ENCODE measurements around the gene SP2. TPM values are rescaled to one million over a fixed set of nuclear protein-coding genes. Genes with fewer than 3 reads are reported as not detected.

Gene SP2
- total and polyA plus RNA-seq, 2 donors (not counting 1 experiment from before 2014, with no cell fraction given): 1.5 to 2.6 TPM

DNA sequence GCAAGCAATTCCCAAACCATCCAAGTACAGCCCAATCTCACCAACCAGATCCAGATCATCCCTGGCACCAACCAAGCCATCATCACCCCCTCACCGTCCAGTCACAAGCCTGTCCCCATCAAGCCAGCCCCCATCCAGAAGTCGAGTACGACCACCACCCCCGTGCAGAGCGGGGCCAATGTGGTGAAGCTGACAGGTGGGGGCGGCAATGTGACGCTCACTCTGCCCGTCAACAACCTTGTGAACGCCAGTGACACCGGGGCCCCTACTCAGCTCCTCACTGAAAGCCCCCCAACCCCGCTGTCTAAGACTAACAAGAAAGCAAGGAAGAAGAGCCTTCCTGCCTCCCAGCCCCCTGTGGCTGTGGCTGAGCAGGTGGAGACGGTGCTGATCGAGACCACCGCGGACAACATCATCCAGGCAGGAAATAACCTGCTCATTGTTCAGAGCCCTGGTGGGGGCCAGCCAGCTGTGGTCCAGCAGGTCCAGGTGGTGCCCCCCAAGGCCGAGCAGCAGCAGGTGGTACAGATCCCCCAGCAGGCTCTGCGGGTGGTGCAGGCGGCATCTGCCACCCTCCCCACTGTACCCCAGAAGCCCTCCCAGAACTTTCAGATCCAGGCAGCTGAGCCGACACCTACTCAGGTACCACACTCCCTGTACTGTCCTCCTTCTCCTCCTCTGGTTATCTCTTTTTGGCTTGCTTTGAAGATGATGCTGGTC, 20.6 kb downstream of the SP2 start:
- Histone ChIP-seq H3K9ac (ENCODE audit: insufficient read depth, low read length) (no peak overlapping the region), H3K9me3 (ENCODE audit: control insufficient read depth, insufficient read depth, low read depth, low read length) (no peaks in the 10 kb centered on the region), H3K36me3 (ENCODE audit: control insufficient read depth, insufficient read depth, low read length) (peaks cover 3% of the 10 kb centered on the region), H3K27ac (ENCODE audit: insufficient read depth, low read length) (no peak overlapping the region), H3K27me3 (ENCODE audit: control insufficient read depth, insufficient read depth, low read length) (no peaks in the 10 kb centered on the region), H3K79me2 (ENCODE audit: control insufficient read depth, insufficient read depth, low read length) (no peaks in the 10 kb centered on the region), H4K20me1 (ENCODE audit: control insufficient read depth, extremely low read depth, insufficient read depth, low read length) (no peaks in the 10 kb centered on the region), H3K4me3 (replicated peaks in 1 of 4; ENCODE audit: control extremely low read depth in 1 of 4, insufficient read depth in 1 of 4, low read depth in 3 of 4, low read length in 4 of 4) (no peak overlapping the region), H3K4me1 (ENCODE audit: control insufficient read depth, extremely low read depth, insufficient read depth, low read length) (no peaks in the 10 kb centered on the region), H2AFZ (ENCODE audit: low read length) (no peak overlapping the region), H3K4me2 (ENCODE audit: extremely low read depth, insufficient read depth, low read length) (no peak overlapping the region)
- no peak for DNase-seq (ENCODE audit: low read depth in 2 of 2)
- TF ChIP-seq EZH2 (IDR thresholded peaks at IDR 0.05; ENCODE audit: low read length, missing control alignments): no peak
- TF ChIP-seq, protein P1, sequence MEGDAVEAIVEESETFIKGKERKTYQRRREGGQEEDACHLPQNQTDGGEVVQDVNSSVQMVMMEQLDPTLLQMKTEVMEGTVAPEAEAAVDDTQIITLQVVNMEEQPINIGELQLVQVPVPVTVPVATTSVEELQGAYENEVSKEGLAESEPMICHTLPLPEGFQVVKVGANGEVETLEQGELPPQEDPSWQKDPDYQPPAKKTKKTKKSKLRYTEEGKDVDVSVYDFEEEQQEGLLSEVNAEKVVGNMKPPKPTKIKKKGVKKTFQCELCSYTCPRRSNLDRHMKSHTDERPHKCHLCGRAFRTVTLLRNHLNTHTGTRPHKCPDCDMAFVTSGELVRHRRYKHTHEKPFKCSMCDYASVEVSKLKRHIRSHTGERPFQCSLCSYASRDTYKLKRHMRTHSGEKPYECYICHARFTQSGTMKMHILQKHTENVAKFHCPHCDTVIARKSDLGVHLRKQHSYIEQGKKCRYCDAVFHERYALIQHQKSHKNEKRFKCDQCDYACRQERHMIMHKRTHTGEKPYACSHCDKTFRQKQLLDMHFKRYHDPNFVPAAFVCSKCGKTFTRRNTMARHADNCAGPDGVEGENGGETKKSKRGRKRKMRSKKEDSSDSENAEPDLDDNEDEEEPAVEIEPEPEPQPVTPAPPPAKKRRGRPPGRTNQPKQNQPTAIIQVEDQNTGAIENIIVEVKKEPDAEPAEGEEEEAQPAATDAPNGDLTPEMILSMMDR (conservative IDR thresholded peaks at IDR 0.05 in 1 of 2, IDR thresholded peaks at IDR 0.05 in 1 of 2; ENCODE audit: low read depth in 1 of 2, low read length in 2 of 2): no peak

DNA sequence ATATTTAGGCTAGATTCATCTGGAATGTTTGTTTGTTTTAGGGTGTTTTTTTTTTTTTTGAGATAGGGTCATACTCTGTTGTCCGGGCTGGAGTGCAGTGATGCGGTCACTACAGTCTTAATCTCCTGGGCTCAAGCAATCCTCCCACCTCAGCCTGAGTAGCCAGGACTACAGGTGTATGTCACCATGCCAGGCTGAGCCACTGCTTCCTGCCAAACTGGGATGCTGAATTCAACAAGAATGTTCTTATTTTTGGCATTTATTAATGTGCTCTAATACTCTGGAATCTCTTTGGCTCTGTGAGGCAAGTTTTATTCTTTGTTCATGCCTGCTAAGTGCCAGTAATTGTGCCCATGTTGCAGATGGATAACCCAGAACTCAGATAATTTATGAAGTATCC, 21.5 kb downstream of the SP2 start:
- no peaks in the 10 kb centered on the region for H3K27me3 ChIP-seq (ENCODE audit: control insufficient read depth, insufficient read depth, low read length)
- H3K4me3 ChIP-seq (replicated peaks in 1 of 4; ENCODE audit: control extremely low read depth in 1 of 4, insufficient read depth in 1 of 4, low read depth in 3 of 4, low read length in 4 of 4): no peak overlapping the region
- H3K36me3 ChIP-seq (ENCODE audit: control insufficient read depth, insufficient read depth, low read length): peaks cover 3% of the 10 kb centered on the region
- no peaks in the 10 kb centered on the region for H3K79me2 ChIP-seq (ENCODE audit: control insufficient read depth, insufficient read depth, low read length)
- no peak overlapping the region for H3K27ac ChIP-seq (ENCODE audit: insufficient read depth, low read length)
- H3K4me1 ChIP-seq (ENCODE audit: control insufficient read depth, extremely low read depth, insufficient read depth, low read length): no peaks in the 10 kb centered on the region
- no peak for TF ChIP-seq EZH2 (IDR thresholded peaks at IDR 0.05; ENCODE audit: low read length, missing control alignments)
- TF ChIP-seq, protein P1 (conservative IDR thresholded peaks at IDR 0.05 in 1 of 2, IDR thresholded peaks at IDR 0.05 in 1 of 2; ENCODE audit: low read depth in 1 of 2, low read length in 2 of 2): no peak
- H2AFZ ChIP-seq (ENCODE audit: low read length): no peak overlapping the region
- H3K4me2 ChIP-seq (ENCODE audit: extremely low read depth, insufficient read depth, low read length): no peak overlapping the region
- DNase-seq (ENCODE audit: low read depth in 2 of 2): no peak
- H3K9me3 ChIP-seq (ENCODE audit: control insufficient read depth, insufficient read depth, low read depth, low read length): no peaks in the 10 kb centered on the region
- no peaks in the 10 kb centered on the region for H4K20me1 ChIP-seq (ENCODE audit: control insufficient read depth, extremely low read depth, insufficient read depth, low read length)
- no peak overlapping the region for H3K9ac ChIP-seq (ENCODE audit: insufficient read depth, low read length)

DNA sequence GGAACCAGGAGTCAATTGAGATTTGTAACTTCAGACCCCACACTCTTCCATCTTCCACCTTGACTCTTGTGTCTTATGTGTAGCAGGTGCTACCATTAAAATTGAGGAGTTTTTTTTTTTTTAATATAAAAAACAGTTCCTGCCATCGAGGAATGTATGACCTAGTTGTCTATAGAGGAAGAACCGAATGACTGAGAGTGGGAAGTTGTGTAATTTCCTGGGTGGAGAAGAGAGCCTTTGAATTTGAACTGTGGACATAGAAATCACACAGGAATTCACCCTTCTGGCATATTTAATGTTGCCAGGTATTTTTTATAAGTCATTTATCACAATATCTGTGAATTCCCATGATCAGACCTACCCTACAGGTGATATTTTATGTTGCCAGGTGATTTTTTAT, 22.0 kb downstream of the SP2 start:
- Histone ChIP-seq H2AFZ (ENCODE audit: low read length) (no peak overlapping the region), H3K4me1 (ENCODE audit: control insufficient read depth, extremely low read depth, insufficient read depth, low read length) (no peaks in the 10 kb centered on the region), H3K36me3 (ENCODE audit: control insufficient read depth, insufficient read depth, low read length) (peaks cover 5% of the 10 kb centered on the region), H3K9ac (ENCODE audit: insufficient read depth, low read length) (no peak overlapping the region), H3K9me3 (ENCODE audit: control insufficient read depth, insufficient read depth, low read depth, low read length) (no peaks in the 10 kb centered on the region), H3K79me2 (ENCODE audit: control insufficient read depth, insufficient read depth, low read length) (no peaks in the 10 kb centered on the region), H4K20me1 (ENCODE audit: control insufficient read depth, extremely low read depth, insufficient read depth, low read length) (no peaks in the 10 kb centered on the region), H3K27me3 (ENCODE audit: control insufficient read depth, insufficient read depth, low read length) (no peaks in the 10 kb centered on the region), H3K27ac (ENCODE audit: insufficient read depth, low read length) (no peak overlapping the region), H3K4me3 (replicated peaks in 1 of 4; ENCODE audit: control extremely low read depth in 1 of 4, insufficient read depth in 1 of 4, low read depth in 3 of 4, low read length in 4 of 4) (no peak overlapping the region), H3K4me2 (ENCODE audit: extremely low read depth, insufficient read depth, low read length) (no peak overlapping the region)
- DNase-seq (ENCODE audit: low read depth in 2 of 2): no peak
- TF ChIP-seq, protein P1 (conservative IDR thresholded peaks at IDR 0.05 in 1 of 2, IDR thresholded peaks at IDR 0.05 in 1 of 2; ENCODE audit: low read depth in 1 of 2, low read length in 2 of 2): no peak
- no peak for TF ChIP-seq EZH2 (IDR thresholded peaks at IDR 0.05; ENCODE audit: low read length, missing control alignments)
